Breast epithelium (tissue), 3 donors: ENCODE measurements around the gene CANX.

Source experiments
- POLR2A ChIP-seq: fragments of 450-650 bp; IDR thresholded peaks from one replicate; pipeline ENCODE4 v1.6.1; 2016; ENCODE audit warnings: antibody characterized with exemption, mild to moderate bottlenecking, moderate library complexity
- TF ChIP-seq, protein P1 (sequence below), 3 donors: fragments of 450-650 bp; IDR thresholded peaks; one replicate each; pipeline ENCODE4 v1.5.1; 2016 to 2017; ENCODE audit warnings: antibody characterized with exemption in 3 of 3, mild to moderate bottlenecking in 3 of 3, moderate library complexity in 3 of 3

DNA sequence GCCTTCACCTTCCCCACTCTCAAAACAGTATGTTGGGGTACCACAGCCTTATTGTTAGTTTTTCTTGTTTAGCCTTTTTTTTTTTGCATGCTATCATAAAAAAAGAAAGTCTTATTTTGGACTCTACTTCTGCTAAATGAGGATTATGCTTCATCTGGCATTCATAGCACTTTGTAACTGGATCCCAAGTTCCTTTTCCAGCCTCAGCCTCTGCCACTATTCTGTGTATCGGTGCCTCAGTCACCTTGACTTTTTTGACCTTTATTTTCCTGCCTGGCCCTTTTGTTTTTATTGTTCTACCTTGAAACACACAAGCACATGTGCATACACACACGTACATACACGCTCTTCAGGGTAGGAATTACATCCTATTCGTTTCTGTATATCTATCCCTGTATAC is 25.4 kb downstream of the CANX start:
- TF ChIP-seq, protein P1, sequence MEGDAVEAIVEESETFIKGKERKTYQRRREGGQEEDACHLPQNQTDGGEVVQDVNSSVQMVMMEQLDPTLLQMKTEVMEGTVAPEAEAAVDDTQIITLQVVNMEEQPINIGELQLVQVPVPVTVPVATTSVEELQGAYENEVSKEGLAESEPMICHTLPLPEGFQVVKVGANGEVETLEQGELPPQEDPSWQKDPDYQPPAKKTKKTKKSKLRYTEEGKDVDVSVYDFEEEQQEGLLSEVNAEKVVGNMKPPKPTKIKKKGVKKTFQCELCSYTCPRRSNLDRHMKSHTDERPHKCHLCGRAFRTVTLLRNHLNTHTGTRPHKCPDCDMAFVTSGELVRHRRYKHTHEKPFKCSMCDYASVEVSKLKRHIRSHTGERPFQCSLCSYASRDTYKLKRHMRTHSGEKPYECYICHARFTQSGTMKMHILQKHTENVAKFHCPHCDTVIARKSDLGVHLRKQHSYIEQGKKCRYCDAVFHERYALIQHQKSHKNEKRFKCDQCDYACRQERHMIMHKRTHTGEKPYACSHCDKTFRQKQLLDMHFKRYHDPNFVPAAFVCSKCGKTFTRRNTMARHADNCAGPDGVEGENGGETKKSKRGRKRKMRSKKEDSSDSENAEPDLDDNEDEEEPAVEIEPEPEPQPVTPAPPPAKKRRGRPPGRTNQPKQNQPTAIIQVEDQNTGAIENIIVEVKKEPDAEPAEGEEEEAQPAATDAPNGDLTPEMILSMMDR (IDR thresholded peaks at IDR 0.05) = no peak
- no peak for TF ChIP-seq POLR2A
